Activated B cell treated with CpG ODN at 0.5 μM for 24 hours (primary cell): ENCODE results near the gene KCTD6. TPM values are rescaled to one million over a fixed set of nuclear protein-coding genes. Genes with fewer than 3 reads are reported as not detected.

Experiments used
- ATAC-seq: fragments of 200-7000 bp; cut with Tn5 transposase; one replicate; pipeline ENCODE4 v1.10.0; 2021; ENCODE audit warnings: low read depth, mild to moderate bottlenecking, moderate library complexity
- CTCF ChIA-PET: fragments of 350-600 bp; sonication (Branson Sonifier 250); formaldehyde crosslinking; loops from one replicate; lab custom pipeline; 2021; ENCODE audit warnings: antibody characterized with exemption; lab: Charles Lee
- POLR2A ChIA-PET: fragments of 350-600 bp; sonication (Branson Sonifier 250); formaldehyde crosslinking; loops from one replicate; lab custom pipeline; 2021; ENCODE audit warnings: antibody characterized with exemption; lab: Charles Lee
- DNase-seq: peaks from one replicate; pipeline ENCODE4 v3.0.0; 2022
- H3K27ac Mint-ChIP-seq: one replicate; pipeline ENCODE4 v1.8.0; 2020; ENCODE audit warnings: mixed read lengths
- H3K27me3 Mint-ChIP-seq: one replicate; pipeline ENCODE4 v1.8.0; 2021; ENCODE audit warnings: mixed read lengths
- H3K36me3 Mint-ChIP-seq: one replicate; pipeline ENCODE4 v1.8.0; 2021; ENCODE audit warnings: low read depth, mixed read lengths
- H3K4me1 Mint-ChIP-seq: one replicate; pipeline ENCODE4 v1.8.0; 2021; ENCODE audit warnings: mixed read lengths
- H3K4me3 Mint-ChIP-seq: one replicate; pipeline ENCODE4 v1.8.0; 2020; ENCODE audit warnings: mild to moderate bottlenecking, mixed read lengths
- H3K9me3 Mint-ChIP-seq: one replicate; pipeline ENCODE4 v1.8.0; 2020; ENCODE audit warnings: mixed read lengths
- intact Hi-C: fragments of 100-400 bp; cut with micrococcal nuclease; formaldehyde crosslinking; loops from one replicate; pipeline ENCODE4 v1.15.1; 2024
- total RNA-seq: library from RNA; stranded (reverse); gene quantifications from 2 replicates; pipeline ENCODE4 v1.2.3, GENCODE V29; 2022
- TF ChIP-seq, protein P1 (sequence below): fragments of 200-600 bp; IDR thresholded peaks from one replicate; pipeline ENCODE4 v1.8.0; 2022; ENCODE audit warnings: antibody characterized with exemption, mild to moderate bottlenecking

Gene KCTD6
- total RNA-seq, 1 donor from 2014 or later: 10.0 TPM

- TF ChIP-seq, protein P1, sequence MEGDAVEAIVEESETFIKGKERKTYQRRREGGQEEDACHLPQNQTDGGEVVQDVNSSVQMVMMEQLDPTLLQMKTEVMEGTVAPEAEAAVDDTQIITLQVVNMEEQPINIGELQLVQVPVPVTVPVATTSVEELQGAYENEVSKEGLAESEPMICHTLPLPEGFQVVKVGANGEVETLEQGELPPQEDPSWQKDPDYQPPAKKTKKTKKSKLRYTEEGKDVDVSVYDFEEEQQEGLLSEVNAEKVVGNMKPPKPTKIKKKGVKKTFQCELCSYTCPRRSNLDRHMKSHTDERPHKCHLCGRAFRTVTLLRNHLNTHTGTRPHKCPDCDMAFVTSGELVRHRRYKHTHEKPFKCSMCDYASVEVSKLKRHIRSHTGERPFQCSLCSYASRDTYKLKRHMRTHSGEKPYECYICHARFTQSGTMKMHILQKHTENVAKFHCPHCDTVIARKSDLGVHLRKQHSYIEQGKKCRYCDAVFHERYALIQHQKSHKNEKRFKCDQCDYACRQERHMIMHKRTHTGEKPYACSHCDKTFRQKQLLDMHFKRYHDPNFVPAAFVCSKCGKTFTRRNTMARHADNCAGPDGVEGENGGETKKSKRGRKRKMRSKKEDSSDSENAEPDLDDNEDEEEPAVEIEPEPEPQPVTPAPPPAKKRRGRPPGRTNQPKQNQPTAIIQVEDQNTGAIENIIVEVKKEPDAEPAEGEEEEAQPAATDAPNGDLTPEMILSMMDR: no peak
- ChIA-PET POLR2A (no interaction called here), CTCF (no interaction called here)
- Mint-ChIP-seq H3K27me3 (no peaks in the 10 kb centered on the region), H3K36me3 (no peaks in the 10 kb centered on the region), H3K9me3 (no peaks in the 10 kb centered on the region), H3K4me1 (peaks cover 15% of the 10 kb centered on the region), H3K4me3 (no peak overlapping the region), H3K27ac (no peak overlapping the region)
- intact Hi-C loops: no loop called here
- ATAC-seq (no peak), DNase-seq (no peak)
Measured at GRCh38 chr3:58470363-58471024, 21.4 kb upstream of the KCTD6 start.

DNA sequence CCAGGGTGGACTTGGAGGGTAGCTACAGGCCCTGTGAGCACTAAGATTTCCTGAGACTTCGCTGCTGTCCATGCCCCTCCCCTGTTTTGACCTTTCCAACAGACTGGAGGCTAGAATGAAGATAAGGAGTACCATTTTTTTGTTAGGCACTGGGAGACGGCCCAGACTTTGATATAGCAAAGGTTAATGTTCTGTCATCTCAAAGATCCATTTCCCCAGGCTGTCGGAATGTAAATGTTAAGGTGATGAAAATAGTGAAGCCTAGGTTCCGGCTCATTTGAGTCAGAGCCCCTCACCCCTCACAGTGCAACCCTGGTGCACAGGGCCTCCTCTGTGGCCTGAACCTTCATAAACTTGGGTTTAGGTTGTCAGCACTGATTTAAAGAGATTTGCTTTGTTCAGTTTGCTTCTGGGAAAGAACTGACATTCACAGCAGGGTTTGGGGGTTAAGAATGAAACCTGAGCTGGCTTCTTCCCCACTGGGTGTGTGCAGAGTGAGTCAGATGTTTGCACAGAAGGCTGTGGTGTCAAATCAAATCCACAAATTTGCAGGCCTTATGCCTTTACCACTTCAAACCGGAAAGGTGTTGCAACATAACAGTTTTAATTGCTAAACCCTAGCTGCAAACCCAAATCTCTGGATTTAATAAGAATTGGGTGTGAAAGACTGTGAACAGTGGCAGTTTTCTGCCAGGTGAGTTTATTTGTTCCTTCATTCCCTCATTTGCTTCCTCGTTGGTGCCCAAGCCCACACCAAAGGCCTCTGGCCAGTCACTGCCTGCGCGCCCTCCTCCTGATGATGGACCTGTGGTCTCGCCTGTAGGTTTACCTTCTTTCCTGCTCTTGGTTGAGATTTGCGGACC, 20.6 kb upstream of the KCTD6 start:
- Mint-ChIP-seq H3K36me3 (no peaks in the 10 kb centered on the region), H3K27ac (no peak overlapping the region), H3K27me3 (no peaks in the 10 kb centered on the region), H3K4me3 (no peak overlapping the region), H3K9me3 (no peaks in the 10 kb centered on the region), H3K4me1 (peaks cover 20% of the 10 kb centered on the region)
- ATAC-seq (no peak), DNase-seq (no peak)
- TF ChIP-seq, protein P1: no peak
- ChIA-PET CTCF (no interaction called here), POLR2A (interaction anchor here (1.3 kb wide), 1 partner anchor 20 kb away, joined by 3 read pairs; the partner anchor contains the start of gene KCTD6)
- intact Hi-C loops: no loop called here

- intact Hi-C loops: no loop called here
- ATAC-seq: no peak
- TF ChIP-seq, protein P1: no peak
- ChIA-PET POLR2A (interaction anchor here (1.3 kb wide), 1 partner anchor 18 kb away, joined by 4 read pairs; no protein-coding TSS in a partner anchor), CTCF (interaction anchor here (1.0 to 1.1 kb wide), 2 partner anchors 10 to 19 kb away, joined by 3 to 4 read pairs; partner anchors contain the start of gene KCTD6)
- no peaks in the 10 kb centered on the region for H3K27me3 Mint-ChIP-seq
- H3K36me3 Mint-ChIP-seq: no peaks in the 10 kb centered on the region
- H3K27ac Mint-ChIP-seq: peak overlapping the region; percentile 46
- DNase-seq: no peak
- H3K9me3 Mint-ChIP-seq: no peaks in the 10 kb centered on the region
- peaks cover 23% of the 10 kb centered on the region for H3K4me1 Mint-ChIP-seq
- H3K4me3 Mint-ChIP-seq: no peak overlapping the region
Measured at GRCh38 chr3:58473275-58473674, 18.6 kb upstream of the KCTD6 start.

DNA sequence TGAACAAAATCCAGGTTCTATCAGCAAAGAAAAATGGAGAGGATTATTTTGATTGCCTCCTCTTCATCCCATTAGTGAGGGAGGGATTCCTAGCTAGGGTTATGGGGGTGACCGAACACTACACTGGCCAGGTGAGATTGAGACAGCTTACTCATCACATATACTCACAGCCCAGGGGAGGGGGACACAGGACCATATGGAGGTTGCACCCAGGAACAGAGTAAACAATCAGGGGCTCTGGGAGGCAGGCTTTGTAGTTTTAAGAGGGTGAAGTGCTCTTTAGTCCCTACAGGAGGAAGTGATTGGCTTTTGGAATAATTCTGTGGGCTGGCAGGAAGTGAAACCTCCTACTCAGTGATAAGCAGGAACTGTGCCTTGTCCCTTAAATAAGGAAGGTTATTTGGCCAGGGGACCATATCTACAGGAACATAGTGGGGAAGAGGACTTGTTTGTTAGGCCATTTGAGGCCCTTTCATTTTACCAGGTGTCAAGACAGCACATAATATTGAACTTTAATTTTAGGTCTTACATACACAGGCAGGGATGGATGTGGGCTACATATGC, 17.5 kb upstream of the KCTD6 start:
- Mint-ChIP-seq H3K4me3 (peak overlapping the region; percentile 44), H3K36me3 (no peaks in the 10 kb centered on the region), H3K9me3 (no peaks in the 10 kb centered on the region), H3K4me1 (peaks cover 23% of the 10 kb centered on the region), H3K27me3 (no peaks in the 10 kb centered on the region), H3K27ac (peak overlapping the region; percentile 76)
- POLR2A ChIA-PET: interaction anchor here (0.5 to 1.3 kb wide), 3 partner anchors 13 to 45 kb away, joined by 3 to 4 read pairs (median 3); no protein-coding TSS in a partner anchor
- CTCF ChIA-PET: interaction anchor here (1.4 kb wide), 1 partner anchor 168 kb away, joined by 4 read pairs; the partner anchor contains the start of genes HTD2 and RPP14
- DNase-seq: no peak
- ATAC-seq: peak; percentile 65
- intact Hi-C loops: loop anchor here (1.0 to 2.0 kb wide), 2 partner anchors 11 to 16 kb away; no protein-coding TSS in a partner anchor
- TF ChIP-seq, protein P1: no peak
